KG1 (cell line): Measurements from ENCODE around the gene HDAC1.
A peak's percentile ranks its signal among the peaks of the same experiment; 100 is the strongest.
"Not testable (repeated sequence)": the region's sequence is repeated elsewhere in the genome, so short reads cannot be mapped to it uniquely, and the experiment has no call there.

Experiments used
- DNase-seq: peaks from one replicate; lab custom pipeline; 2025; lab: John Stamatoyannopoulos, UW

HDAC1 gene

GRCh38 chr1:32349211-32349708 is 57.4 kb downstream of the HDAC1 start:
- DNase-seq = peak; percentile 31

GRCh38 chr1:32350785-32351398 is 59.0 kb downstream of the HDAC1 start:
- DNase-seq = no peak

DNA sequence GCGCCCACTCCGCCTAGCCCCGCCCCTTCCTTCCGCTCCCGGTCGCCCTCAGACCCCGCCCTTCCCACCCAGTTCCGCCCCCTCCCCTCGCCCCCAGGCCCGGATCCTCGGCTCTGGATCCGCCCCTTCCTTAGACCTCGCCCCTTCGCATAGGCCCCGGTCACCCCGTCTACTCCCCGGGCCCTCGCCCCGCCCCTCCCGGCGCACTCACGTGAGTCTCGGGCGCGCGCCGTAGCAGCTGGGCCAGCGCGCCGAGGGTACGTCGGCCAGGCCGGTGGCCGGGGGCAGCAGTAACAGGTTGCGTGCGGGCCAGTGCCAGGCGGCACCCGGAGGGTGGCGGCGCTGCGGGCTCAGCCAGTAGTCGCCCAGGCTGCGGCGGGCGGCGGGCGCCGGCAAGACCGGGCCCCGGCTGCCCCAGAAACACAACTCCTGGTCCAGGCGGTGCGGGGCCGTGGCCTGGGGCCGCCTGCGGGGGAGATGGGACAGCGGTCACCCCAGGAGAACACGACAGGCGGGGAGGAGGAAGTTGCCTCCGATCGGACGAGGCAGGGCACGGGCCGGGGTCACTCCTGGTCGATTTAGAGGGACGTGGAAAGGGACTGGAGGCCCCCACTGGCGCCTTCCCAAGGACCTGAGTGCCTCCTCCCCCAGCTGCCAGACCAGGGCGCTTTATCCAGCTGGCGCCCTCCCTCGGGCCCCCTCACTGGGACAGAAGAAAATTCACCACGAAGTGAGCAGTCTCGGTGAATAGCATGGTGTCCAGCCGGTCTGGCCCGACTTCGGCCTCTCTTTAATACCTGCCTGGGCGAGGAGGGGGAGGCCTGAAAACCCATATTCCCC is 59.7 kb downstream of the HDAC1 start:
- peak; percentile 86 for DNase-seq

GRCh38 chr1:32352239-32352745 is 60.4 kb downstream of the HDAC1 start:
- no peak for DNase-seq

- DNase-seq = no peak
These were observed 61.0 kb downstream of the HDAC1 start for GRCh38 chr1:32352831-32353383.

GRCh38 chr1:32353431-32353830 is 61.5 kb downstream of the HDAC1 start:
- DNase-seq = no peak

- no peak for DNase-seq
These were observed 62.1 kb downstream of the HDAC1 start for GRCh38 chr1:32353886-32354570.

- DNase-seq = not testable (repeated sequence)
These were observed 63.9 kb downstream of the HDAC1 start for GRCh38 chr1:32355778-32356177.

- DNase-seq = no peak
These were observed 64.6 kb downstream of the HDAC1 start for GRCh38 chr1:32356478-32356877.

DNA sequence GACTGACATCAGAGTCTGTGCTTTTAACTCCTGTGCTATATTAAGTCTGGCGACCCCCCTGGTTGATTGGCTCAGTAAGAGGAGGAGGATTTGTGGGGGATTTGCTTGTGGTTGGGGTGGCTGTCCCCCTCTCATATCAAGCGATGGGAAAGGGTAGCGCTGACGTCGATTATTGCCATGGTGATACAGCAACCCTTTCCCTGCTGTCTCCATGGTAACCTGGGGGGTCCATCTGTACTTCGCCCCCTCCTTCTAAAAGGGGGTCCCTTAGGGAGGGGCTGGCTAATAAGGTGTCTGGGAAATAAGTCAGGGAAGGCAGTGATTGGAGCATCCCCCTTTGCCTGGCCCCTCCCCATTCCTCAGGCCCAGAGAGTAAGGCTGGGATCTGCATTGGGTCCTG is 65.7 kb downstream of the HDAC1 start:
- DNase-seq = no peak

- DNase-seq = no peak
These were observed 66.6 kb downstream of the HDAC1 start for GRCh38 chr1:32358435-32358834.

GRCh38 chr1:32361308-32361673 is 69.4 kb downstream of the HDAC1 start:
- DNase-seq = no peak

GRCh38 chr1:32361674-32362473 is 70.0 kb downstream of the HDAC1 start:
- no peak for DNase-seq

- DNase-seq = no peak
These were observed 70.8 kb downstream of the HDAC1 start, which contains the start of the genes FAM229A and TSSK3 for GRCh38 chr1:32362474-32363313. FAM229A (minus strand) TSS chr1:32362485; CDS start chr1:32362091, 394 bp downstream. TSSK3 (plus strand) TSS chr1:32362539; CDS start chr1:32362702, 163 bp downstream.

DNA sequence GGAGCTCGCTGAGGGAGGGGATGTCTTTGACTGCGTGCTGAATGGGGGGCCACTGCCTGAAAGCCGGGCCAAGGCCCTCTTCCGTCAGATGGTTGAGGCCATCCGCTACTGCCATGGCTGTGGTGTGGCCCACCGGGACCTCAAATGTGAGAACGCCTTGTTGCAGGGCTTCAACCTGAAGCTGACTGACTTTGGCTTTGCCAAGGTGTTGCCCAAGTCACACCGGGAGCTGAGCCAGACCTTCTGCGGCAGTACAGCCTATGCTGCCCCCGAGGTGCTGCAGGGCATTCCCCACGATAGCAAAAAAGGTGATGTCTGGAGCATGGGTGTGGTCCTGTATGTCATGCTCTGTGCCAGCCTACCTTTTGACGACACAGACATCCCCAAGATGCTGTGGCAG is 71.8 kb downstream of the HDAC1 start:
- no peak for DNase-seq

DNA sequence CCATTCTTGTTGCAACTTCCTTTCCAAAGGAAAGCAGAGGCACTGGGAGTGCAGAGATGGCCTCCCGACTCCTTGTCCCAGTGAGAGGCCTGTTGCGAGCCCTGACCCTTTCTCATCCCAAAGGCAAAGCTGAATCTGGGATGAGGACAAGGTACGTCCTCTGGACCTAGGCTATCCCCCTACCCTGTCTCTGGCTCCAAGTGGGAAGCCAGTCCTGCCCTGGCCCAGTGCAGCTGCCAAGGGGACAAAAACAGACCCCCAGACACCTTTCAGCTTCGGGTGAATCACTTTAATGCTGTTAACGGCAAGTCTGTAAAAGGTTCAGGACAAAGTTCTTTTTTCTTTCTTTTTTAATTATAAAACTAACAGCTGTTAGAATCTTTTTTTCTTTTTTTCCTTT is 73.0 kb downstream of the HDAC1 start:
- DNase-seq = no peak

DNA sequence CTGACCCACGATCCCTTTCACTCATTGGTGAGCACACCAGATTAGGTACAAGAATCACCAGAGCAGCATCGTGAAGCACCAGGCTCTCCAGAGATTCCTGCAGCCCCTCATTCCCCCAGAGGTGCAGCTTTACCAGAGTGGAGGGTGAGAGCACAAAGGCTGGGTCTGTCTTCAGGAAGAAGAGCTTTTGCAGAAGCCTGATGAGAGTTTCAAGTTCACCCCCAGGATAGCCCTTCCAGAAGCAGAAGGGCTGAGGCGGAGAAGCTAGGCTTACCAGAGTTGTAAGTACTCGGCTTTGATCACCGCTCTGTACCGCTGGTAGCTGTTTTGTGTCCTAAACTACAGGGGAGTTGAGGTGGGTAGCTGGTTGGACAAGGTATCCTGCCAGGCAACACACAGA is 73.6 kb downstream of the HDAC1 start:
- no peak for DNase-seq

DNA sequence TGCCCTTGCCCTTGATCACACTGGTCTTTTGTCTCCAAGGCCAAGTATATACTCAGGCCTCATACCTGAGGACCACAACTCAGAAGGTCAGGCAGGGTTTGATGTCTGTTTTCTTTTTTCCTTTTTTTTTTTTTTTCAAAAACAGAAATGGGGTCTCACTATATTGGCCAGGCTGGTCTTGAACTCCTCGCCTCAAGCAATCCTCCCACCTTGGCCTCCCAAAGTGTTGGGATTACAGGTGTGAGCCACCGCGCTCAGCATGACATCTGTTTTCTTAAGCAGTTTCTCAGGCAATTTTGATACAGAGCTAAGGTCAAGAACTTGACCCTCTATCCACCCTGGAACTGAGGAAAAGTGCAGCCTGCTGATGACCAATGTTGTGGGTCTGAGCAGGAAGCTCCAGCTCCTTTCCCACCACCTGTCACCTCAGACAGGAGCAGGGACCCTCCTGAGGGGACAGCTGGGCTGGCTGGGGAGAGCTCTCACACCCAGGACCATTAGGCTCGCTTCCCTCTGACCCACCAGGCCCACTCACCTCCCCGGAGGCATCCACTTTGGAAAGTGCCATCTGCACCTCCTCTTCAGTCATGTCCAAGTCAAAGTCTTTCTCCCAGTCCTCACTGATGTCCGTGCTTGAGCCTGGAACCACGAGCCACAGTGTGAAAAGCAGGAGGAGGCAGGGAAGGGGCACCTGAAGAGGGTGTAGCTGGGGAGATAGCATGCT is 76.2 kb downstream of the HDAC1 start:
- DNase-seq = no peak

GRCh38 chr1:32372149-32372756 is 80.4 kb downstream of the HDAC1 start:
- peak; percentile 87 for DNase-seq
